Measurements from ENCODE around the gene PGAP2. TPM values are rescaled to one million over a fixed set of nuclear protein-coding genes. Genes with fewer than 3 reads are reported as not detected.
"Not testable (repeated sequence)": the region's sequence is repeated elsewhere in the genome, so short reads cannot be mapped to it uniquely, and the experiment has no call there.

Gene PGAP2
- total RNA-seq (2022), result 53.6 and 57.9 TPM in 2 replicates
- Bru-seq, nascent RNA, result percentile 65 among the genes with signal in this experiment
- percentile 73 among the genes with signal in this experiment for BruChase-seq, experiment 1, labeled RNA remaining after a 2-hour chase
- percentile 76 among the genes with signal in this experiment for BruChase-seq, experiment 2, labeled RNA remaining after a 6-hour chase
- long read RNA-seq, transcript PGAP2-227 (5 exons, 1,530 nt), result major isoform, 7 of 71 reads
- long read RNA-seq, transcript PGAP2-207 (6 exons, 931 nt), result minor isoform, 6 of 71 reads
- long read RNA-seq, partial matches to known transcripts, result 11 of 71 reads
- long read RNA-seq, other reads (novel, unspliced or antisense), result 39 of 71 reads

DNA sequence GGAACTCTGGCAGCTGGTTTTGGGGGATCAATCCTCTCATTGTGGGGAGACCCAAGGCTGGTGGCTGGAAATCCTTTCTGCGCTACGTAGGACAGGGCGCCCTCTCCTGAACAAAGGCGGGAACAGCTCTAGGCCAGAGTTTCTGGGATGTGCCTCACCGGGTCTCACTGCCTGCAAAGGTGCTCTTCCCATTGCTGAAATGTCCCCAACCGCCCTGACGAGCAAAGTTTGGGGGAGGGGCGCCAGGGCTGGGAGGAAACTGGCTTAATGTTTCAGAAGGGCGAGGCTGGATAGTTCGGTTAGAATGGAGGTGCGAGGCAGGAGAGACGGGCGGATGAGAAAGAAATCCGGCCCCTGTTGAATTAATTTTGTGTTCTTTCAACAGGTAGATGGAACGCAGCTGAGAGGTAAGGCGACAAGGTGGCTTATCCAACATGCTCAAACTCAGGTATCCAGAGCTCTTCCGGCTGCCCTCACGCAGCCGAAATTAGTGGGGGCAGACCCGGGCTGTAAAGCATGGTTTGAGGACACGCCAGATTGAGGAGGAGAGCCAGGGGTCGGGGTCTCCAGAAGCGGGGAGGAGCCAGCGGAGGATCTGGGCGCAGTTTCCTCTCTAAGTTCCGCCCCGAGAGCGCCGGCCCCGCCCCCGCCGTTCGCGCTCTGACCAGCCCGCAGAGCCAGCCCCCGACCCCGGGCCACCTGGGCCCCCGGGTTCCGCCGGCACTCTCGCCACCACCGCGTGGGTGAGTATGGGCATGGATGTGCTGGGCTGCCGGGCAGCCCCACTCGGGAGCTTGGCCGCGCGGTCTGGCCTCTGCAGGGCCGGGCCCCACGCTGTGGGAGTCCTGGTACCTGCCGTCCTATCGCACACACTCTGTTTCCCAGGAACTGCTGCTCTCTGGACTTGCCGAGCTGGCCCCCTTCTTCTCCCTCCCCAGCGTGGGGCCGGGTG lies at the start of gene PGAP2:
TSS of gene PGAP2 (plus strand) at position 652 of the 952 bp plus-strand sequence. CDS start 2,700 bp downstream, outside the sequence.
- CTCF ChIA-PET, result interaction anchor here (0.6 to 2.8 kb wide), 21 partner anchors 11 to 331 kb away, joined by 3 to 39 read pairs (median 5); partner anchors contain the start of genes CHRNA10, NUP98, RHOG and STIM1
- BruUV-seq (replicated peaks), result TSS peak; percentile 96

GRCh38 chr11:3764266-3764665 lies 44.1 kb upstream of the PGAP2 start:
- H3K4me3 ChIP-seq (ENCODE audit: low read depth, low read length), result no peak overlapping the region
- Mint-ChIP-seq H3K27me3 (ENCODE audit: insufficient read depth, unreplicated experiment) (no peaks in the 10 kb centered on the region), H3K9me3 (ENCODE audit: unreplicated experiment) (no peaks in the 10 kb centered on the region), H3K27ac (ENCODE audit: unreplicated experiment) (no peak overlapping the region), H3K36me3 (ENCODE audit: insufficient read depth, unreplicated experiment) (peaks cover 99% of the 10 kb centered on the region), H3K4me3 (ENCODE audit: unreplicated experiment) (no peak overlapping the region), H3K4me1 (ENCODE audit: low read depth, unreplicated experiment) (no peaks in the 10 kb centered on the region)
- ChIA-PET CTCF (no interaction called here), POLR2A (no interaction called here)
- H3K36me3 ChIP-seq (ENCODE audit: control insufficient read depth, insufficient read depth, low read length), result peaks cover 1% of the 10 kb centered on the region
- no peaks in the 10 kb centered on the region for H3K4me1 ChIP-seq
- H3K9me3 ChIP-seq, result no peaks in the 10 kb centered on the region
- TF ChIP-seq, protein P1, sequence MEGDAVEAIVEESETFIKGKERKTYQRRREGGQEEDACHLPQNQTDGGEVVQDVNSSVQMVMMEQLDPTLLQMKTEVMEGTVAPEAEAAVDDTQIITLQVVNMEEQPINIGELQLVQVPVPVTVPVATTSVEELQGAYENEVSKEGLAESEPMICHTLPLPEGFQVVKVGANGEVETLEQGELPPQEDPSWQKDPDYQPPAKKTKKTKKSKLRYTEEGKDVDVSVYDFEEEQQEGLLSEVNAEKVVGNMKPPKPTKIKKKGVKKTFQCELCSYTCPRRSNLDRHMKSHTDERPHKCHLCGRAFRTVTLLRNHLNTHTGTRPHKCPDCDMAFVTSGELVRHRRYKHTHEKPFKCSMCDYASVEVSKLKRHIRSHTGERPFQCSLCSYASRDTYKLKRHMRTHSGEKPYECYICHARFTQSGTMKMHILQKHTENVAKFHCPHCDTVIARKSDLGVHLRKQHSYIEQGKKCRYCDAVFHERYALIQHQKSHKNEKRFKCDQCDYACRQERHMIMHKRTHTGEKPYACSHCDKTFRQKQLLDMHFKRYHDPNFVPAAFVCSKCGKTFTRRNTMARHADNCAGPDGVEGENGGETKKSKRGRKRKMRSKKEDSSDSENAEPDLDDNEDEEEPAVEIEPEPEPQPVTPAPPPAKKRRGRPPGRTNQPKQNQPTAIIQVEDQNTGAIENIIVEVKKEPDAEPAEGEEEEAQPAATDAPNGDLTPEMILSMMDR (IDR thresholded peaks at IDR 0.05; ENCODE audit: insufficient read depth in 1 of 2, low read depth in 1 of 2, low read length in 1 of 2, severe bottlenecking in 1 of 2, unreplicated experiment in 1 of 2), result no peak
- no peaks in the 10 kb centered on the region for H3K27me3 ChIP-seq (replicated peaks; ENCODE audit: control insufficient read depth, insufficient read depth, low read length)
- intact Hi-C loops (cut with micrococcal nuclease; ENCODE audit: unreplicated experiment), result no loop called here
- no TSS peak for BruUV-seq (replicated peaks)
- no peak for DNase-seq

More for the DNA sequence above, at the start of gene PGAP2:
- Mint-ChIP-seq H3K27me3 (ENCODE audit: insufficient read depth, unreplicated experiment) (no peaks in the 10 kb centered on the region), H3K4me3 (ENCODE audit: unreplicated experiment) (peak within 1 kb of the TSS; percentile 89), H3K36me3 (ENCODE audit: insufficient read depth, unreplicated experiment) (peaks cover 11% of the 10 kb centered on the region), H3K27ac (ENCODE audit: unreplicated experiment) (peak within 1 kb of the TSS; percentile 93), H3K9me3 (ENCODE audit: unreplicated experiment) (no peaks in the 10 kb centered on the region), H3K4me1 (ENCODE audit: low read depth, unreplicated experiment) (peaks cover 13% of the 10 kb centered on the region)
- peak within 1 kb of the TSS; percentile 89 for H3K4me3 ChIP-seq (ENCODE audit: low read depth, low read length)
- H3K9me3 ChIP-seq, result no peaks in the 10 kb centered on the region
- intact Hi-C loops (cut with micrococcal nuclease; ENCODE audit: unreplicated experiment), result loop anchor here (1.0 to 5.0 kb wide), 6 partner anchors 19 to 264 kb away; no protein-coding TSS in a partner anchor
- POLR2A ChIA-PET, result interaction anchor here (0.5 to 2.6 kb wide), 8 partner anchors 10 to 47 kb away, joined by 3 to 25 read pairs (median 3); partner anchors contain the start of genes NUP98 and RHOG
- TF ChIP-seq, protein P1 (IDR thresholded peaks at IDR 0.05; ENCODE audit: insufficient read depth in 1 of 2, low read depth in 1 of 2, low read length in 1 of 2, severe bottlenecking in 1 of 2, unreplicated experiment in 1 of 2), result peak; percentile 69 to 86
- H3K4me1 ChIP-seq, result peaks cover 12% of the 10 kb centered on the region
- H3K36me3 ChIP-seq (ENCODE audit: control insufficient read depth, insufficient read depth, low read length), result no peaks in the 10 kb centered on the region; the same call in 1 of the 2 replicates
- no peaks in the 10 kb centered on the region for H3K27me3 ChIP-seq (replicated peaks; ENCODE audit: control insufficient read depth, insufficient read depth, low read length)
- DNase-seq, result peak; percentile 87 to 88

DNA sequence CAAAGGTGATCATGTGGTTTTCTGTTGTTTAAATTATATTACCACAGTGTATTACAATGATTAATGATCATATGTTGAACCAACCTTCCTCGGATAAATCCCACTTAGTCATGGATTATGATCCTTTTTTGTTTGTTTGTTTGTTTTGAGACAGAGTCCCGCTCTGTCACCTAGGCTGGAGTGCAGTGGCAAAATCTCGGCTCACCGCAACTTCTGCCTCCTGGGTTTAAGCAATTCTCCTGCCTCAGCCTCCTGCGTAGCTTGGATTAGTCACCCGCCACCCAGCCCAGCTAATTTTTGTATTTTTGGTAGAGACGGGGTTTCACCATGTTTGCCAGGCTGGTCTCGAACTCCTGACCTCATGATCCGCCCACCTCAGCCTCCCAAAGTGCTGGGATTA lies 41.5 kb upstream of the PGAP2 start:
- H3K27me3 ChIP-seq (replicated peaks; ENCODE audit: control insufficient read depth, insufficient read depth, low read length); H3K4me1 ChIP-seq; BruUV-seq (replicated peaks); intact Hi-C loops (cut with micrococcal nuclease; ENCODE audit: unreplicated experiment); DNase-seq; H3K9me3 ChIP-seq; H3K9me3 Mint-ChIP-seq (ENCODE audit: unreplicated experiment); H3K4me3 ChIP-seq (ENCODE audit: low read depth, low read length); H3K4me1 Mint-ChIP-seq (ENCODE audit: low read depth, unreplicated experiment); POLR2A ChIA-PET; CTCF ChIA-PET; H3K4me3 Mint-ChIP-seq (ENCODE audit: unreplicated experiment); H3K36me3 ChIP-seq (ENCODE audit: control insufficient read depth, insufficient read depth, low read length); H3K27me3 Mint-ChIP-seq (ENCODE audit: insufficient read depth, unreplicated experiment); H3K27ac Mint-ChIP-seq (ENCODE audit: unreplicated experiment): not testable (repeated sequence)
- peaks cover 99% of the 10 kb centered on the region for H3K36me3 Mint-ChIP-seq (ENCODE audit: insufficient read depth, unreplicated experiment)
